HL-60/S4 (cell line): ENCODE data around the gene LRRC3C.
"Not testable (repeated sequence)": the region's sequence is repeated elsewhere in the genome, so short reads cannot be mapped to it uniquely, and the experiment has no call there.

Experiments
- in situ Hi-C: fragments of 300-500 bp; cut with MboI; formaldehyde crosslinking; loops from 2 replicates; pipeline ENCODE4 v1.14.3; 2022; ENCODE audit warnings: low sequenced_read_pairs

The LRRC3C gene

GRCh38 chr17:39927101-39927928 lies at the start of gene LRRC3C, which contains the start of gene ORMDL3:
Gene LRRC3C, plus strand, starts transcription at chr17:39927732. Its CDS starts 13,792 bp downstream, at chr17:39941524.
Gene ORMDL3, minus strand, starts transcription at chr17:39927601. Its CDS starts 3,398 bp downstream, at chr17:39924203.
- in situ Hi-C loops: no loop called here

GRCh38 chr17:39886102-39886501 lies 41.4 kb upstream of the LRRC3C start:
- in situ Hi-C loops: not testable (repeated sequence)

GRCh38 chr17:39887078-39887477 lies 40.5 kb upstream of the LRRC3C start:
- in situ Hi-C loops: no loop called here

GRCh38 chr17:39889200-39889599 lies 38.3 kb upstream of the LRRC3C start:
- in situ Hi-C loops: no loop called here

GRCh38 chr17:39894681-39895376 lies 32.7 kb upstream of the LRRC3C start:
- in situ Hi-C loops: no loop called here

GRCh38 chr17:39898088-39898487 lies 29.4 kb upstream of the LRRC3C start:
- in situ Hi-C loops: no loop called here

GRCh38 chr17:39899215-39899614 lies 28.3 kb upstream of the LRRC3C start:
- in situ Hi-C loops: no loop called here

GRCh38 chr17:39902027-39902426 lies 25.5 kb upstream of the LRRC3C start:
- in situ Hi-C loops: not testable (repeated sequence)

GRCh38 chr17:39903158-39903884 lies 24.2 kb upstream of the LRRC3C start:
- in situ Hi-C loops: no loop called here

- in situ Hi-C loops: no loop called here
Measured at GRCh38 chr17:39904990-39905288, 22.6 kb upstream of the LRRC3C start.

- in situ Hi-C loops: no loop called here
Measured at GRCh38 chr17:39908789-39909352, 18.7 kb upstream of the LRRC3C start.

- in situ Hi-C loops: no loop called here
Measured at GRCh38 chr17:39913989-39914388, 13.5 kb upstream of the LRRC3C start.

- in situ Hi-C loops: no loop called here
Measured at GRCh38 chr17:39915559-39915958, 12.0 kb upstream of the LRRC3C start.

GRCh38 chr17:39916918-39917317 lies 10.6 kb upstream of the LRRC3C start:
- in situ Hi-C loops: no loop called here

GRCh38 chr17:39919087-39919683 lies 8.3 kb upstream of the LRRC3C start:
- in situ Hi-C loops: no loop called here

GRCh38 chr17:39920218-39921210 lies 7.0 kb upstream of the LRRC3C start:
- in situ Hi-C loops: no loop called here

- in situ Hi-C loops: no loop called here
Measured at GRCh38 chr17:39921323-39921722, 6.2 kb upstream of the LRRC3C start.

- in situ Hi-C loops: no loop called here
Measured at GRCh38 chr17:39922006-39922405, 5.5 kb upstream of the LRRC3C start.

GRCh38 chr17:39923230-39923629 lies 4.3 kb upstream of the LRRC3C start:
- in situ Hi-C loops: no loop called here
